ENCODE data around the gene SNX21. TPM values are rescaled to one million over a fixed set of nuclear protein-coding genes. Genes with fewer than 3 reads are reported as not detected.

SNX21 gene
- total and polyA plus RNA-seq, 9 of the 15 experiments (the other 6 are each of a cell fraction or from before 2014, with no cell fraction given) = 0.10 to 1.2 (median 0.42) TPM

DNA sequence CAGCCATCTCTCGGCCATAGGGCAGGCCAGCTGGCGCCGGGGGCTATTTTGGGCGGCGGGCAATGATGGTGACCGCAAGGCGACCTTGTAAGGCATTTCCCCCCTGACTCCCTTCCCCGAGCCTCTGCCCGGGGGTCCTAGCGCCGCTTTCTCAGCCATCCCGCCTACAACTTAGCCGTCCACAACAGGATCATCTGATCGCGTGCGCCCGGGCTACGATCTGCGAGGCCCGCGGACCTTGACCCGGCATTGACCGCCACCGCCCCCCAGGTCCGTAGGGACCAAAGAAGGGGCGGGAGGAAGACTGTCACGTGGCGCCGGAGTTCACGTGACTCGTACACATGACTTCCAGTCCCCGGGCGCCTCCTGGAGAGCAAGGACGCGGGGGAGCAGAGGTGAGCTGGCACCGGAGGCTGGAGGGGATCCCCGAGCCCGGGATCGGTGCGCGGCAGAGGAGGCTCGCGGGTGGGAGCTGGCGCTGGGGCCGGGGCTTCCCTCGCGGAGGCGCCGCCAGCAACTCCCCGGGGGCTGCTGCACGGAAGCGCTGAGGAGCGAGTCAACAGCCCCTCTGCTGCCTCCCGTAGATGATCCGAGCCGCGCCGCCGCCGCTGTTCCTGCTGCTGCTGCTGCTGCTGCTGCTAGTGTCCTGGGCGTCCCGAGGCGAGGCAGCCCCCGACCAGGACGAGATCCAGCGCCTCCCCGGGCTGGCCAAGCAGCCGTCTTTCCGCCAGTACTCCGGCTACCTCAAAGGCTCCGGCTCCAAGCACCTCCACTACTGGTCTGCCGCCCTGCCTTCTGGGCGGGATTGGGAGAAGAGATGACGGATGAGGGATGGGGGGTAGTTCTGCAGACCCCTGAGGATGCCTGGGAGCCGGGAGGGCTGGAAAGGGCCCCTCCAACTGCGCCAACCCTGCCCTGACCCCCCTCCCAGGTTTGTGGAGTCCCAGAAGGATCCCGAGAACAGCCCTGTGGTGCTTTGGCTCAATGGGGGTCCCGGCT lies 57.7 kb downstream of the SNX21 start, which contains the start of the genes CTSA and NEURL2 (continued):
- TF ChIP-seq, protein P1, sequence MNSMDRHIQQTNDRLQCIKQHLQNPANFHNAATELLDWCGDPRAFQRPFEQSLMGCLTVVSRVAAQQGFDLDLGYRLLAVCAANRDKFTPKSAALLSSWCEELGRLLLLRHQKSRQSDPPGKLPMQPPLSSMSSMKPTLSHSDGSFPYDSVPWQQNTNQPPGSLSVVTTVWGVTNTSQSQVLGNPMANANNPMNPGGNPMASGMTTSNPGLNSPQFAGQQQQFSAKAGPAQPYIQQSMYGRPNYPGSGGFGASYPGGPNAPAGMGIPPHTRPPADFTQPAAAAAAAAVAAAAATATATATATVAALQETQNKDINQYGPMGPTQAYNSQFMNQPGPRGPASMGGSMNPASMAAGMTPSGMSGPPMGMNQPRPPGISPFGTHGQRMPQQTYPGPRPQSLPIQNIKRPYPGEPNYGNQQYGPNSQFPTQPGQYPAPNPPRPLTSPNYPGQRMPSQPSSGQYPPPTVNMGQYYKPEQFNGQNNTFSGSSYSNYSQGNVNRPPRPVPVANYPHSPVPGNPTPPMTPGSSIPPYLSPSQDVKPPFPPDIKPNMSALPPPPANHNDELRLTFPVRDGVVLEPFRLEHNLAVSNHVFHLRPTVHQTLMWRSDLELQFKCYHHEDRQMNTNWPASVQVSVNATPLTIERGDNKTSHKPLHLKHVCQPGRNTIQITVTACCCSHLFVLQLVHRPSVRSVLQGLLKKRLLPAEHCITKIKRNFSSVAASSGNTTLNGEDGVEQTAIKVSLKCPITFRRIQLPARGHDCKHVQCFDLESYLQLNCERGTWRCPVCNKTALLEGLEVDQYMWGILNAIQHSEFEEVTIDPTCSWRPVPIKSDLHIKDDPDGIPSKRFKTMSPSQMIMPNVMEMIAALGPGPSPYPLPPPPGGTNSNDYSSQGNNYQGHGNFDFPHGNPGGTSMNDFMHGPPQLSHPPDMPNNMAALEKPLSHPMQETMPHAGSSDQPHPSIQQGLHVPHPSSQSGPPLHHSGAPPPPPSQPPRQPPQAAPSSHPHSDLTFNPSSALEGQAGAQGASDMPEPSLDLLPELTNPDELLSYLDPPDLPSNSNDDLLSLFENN (IDR thresholded peaks at IDR 0.05; ENCODE audit: low read depth in 2 of 2, low read length in 2 of 2) = 0 out of 4 replicates have a peak, but pooled peaks of 1 of the 2 experiments have one; percentile 32
- TF ChIP-seq, protein P2, sequence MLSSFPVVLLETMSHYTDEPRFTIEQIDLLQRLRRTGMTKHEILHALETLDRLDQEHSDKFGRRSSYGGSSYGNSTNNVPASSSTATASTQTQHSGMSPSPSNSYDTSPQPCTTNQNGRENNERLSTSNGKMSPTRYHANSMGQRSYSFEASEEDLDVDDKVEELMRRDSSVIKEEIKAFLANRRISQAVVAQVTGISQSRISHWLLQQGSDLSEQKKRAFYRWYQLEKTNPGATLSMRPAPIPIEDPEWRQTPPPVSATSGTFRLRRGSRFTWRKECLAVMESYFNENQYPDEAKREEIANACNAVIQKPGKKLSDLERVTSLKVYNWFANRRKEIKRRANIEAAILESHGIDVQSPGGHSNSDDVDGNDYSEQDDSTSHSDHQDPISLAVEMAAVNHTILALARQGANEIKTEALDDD (IDR thresholded peaks at IDR 0.05) = no peak
- no peak for TF ChIP-seq SREBF2 (CRISPR knock-in tag; IDR thresholded peaks at IDR 0.05)
- peak; percentile 23; the same call in 1 of the 2 replicates for TF ChIP-seq SPI1 (IDR thresholded peaks at IDR 0.05; ENCODE audit: borderline replicate concordance, low read depth, low read length)
- TF ChIP-seq KDM5B (IDR thresholded peaks at IDR 0.05; ENCODE audit: insufficient replicate concordance, low read depth, low read length) = peak; percentile 70
- TF ChIP-seq, protein P3, sequence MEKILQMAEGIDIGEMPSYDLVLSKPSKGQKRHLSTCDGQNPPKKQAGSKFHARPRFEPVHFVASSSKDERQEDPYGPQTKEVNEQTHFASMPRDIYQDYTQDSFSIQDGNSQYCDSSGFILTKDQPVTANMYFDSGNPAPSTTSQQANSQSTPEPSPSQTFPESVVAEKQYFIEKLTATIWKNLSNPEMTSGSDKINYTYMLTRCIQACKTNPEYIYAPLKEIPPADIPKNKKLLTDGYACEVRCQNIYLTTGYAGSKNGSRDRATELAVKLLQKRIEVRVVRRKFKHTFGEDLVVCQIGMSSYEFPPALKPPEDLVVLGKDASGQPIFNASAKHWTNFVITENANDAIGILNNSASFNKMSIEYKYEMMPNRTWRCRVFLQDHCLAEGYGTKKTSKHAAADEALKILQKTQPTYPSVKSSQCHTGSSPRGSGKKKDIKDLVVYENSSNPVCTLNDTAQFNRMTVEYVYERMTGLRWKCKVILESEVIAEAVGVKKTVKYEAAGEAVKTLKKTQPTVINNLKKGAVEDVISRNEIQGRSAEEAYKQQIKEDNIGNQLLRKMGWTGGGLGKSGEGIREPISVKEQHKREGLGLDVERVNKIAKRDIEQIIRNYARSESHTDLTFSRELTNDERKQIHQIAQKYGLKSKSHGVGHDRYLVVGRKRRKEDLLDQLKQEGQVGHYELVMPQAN (IDR thresholded peaks at IDR 0.05; ENCODE audit: borderline replicate concordance) = peak; percentile 99
- TF ChIP-seq, protein P4, sequence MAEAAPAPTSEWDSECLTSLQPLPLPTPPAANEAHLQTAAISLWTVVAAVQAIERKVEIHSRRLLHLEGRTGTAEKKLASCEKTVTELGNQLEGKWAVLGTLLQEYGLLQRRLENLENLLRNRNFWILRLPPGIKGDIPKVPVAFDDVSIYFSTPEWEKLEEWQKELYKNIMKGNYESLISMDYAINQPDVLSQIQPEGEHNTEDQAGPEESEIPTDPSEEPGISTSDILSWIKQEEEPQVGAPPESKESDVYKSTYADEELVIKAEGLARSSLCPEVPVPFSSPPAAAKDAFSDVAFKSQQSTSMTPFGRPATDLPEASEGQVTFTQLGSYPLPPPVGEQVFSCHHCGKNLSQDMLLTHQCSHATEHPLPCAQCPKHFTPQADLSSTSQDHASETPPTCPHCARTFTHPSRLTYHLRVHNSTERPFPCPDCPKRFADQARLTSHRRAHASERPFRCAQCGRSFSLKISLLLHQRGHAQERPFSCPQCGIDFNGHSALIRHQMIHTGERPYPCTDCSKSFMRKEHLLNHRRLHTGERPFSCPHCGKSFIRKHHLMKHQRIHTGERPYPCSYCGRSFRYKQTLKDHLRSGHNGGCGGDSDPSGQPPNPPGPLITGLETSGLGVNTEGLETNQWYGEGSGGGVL (CRISPR knock-in tag; IDR thresholded peaks at IDR 0.05) = no peak
- no peak for TF ChIP-seq EHMT2 (IDR thresholded peaks at IDR 0.05)
- no peak for TF ChIP-seq POLR2B (IDR thresholded peaks at IDR 0.05; ENCODE audit: low read depth, partially characterized antibody)
- no peak for TF ChIP-seq ZNF140 (CRISPR knock-in tag; IDR thresholded peaks at IDR 0.05)
- no peak for TF ChIP-seq ZNF764 (CRISPR knock-in tag; IDR thresholded peaks at IDR 0.05; ENCODE audit: low read depth)
- TF ChIP-seq KAT7 (CRISPR knock-in tag; IDR thresholded peaks at IDR 0.05; ENCODE audit: borderline replicate concordance) = no peak
- peak; percentile 9; the same call in 1 of the 2 replicates for TF ChIP-seq STAT5A (IDR thresholded peaks at IDR 0.05; ENCODE audit: borderline replicate concordance, low read length)
- TF ChIP-seq RCOR1 (IDR thresholded peaks at IDR 0.05; ENCODE audit: borderline replicate concordance in 1 of 2, low read depth in 2 of 2, low read length in 2 of 2) = peak in 1 of 2 experiments; percentile 83; a peak in 2 of 4 replicates
- TF ChIP-seq ZEB2 (IDR thresholded peaks at IDR 0.05) = peak; percentile 66
- TF ChIP-seq GATAD2A (IDR thresholded peaks at IDR 0.05) = no peak; the same call in 1 of the 2 replicates
- TF ChIP-seq MCM7 (IDR thresholded peaks at IDR 0.05) = no peak
- TF ChIP-seq XRCC5 (IDR thresholded peaks at IDR 0.05; ENCODE audit: low read depth, low read length) = no peak
- TF ChIP-seq HOXB6 (CRISPR knock-in tag; IDR thresholded peaks at IDR 0.05; ENCODE audit: borderline replicate concordance) = no peak
